ENCODE results near the gene DUS1L. TPM values are rescaled to one million over a fixed set of nuclear protein-coding genes. Genes with fewer than 3 reads are reported as not detected.

The DUS1L gene
- total RNA-seq, 1 donor from 2014 or later = 74.1 TPM

DNA sequence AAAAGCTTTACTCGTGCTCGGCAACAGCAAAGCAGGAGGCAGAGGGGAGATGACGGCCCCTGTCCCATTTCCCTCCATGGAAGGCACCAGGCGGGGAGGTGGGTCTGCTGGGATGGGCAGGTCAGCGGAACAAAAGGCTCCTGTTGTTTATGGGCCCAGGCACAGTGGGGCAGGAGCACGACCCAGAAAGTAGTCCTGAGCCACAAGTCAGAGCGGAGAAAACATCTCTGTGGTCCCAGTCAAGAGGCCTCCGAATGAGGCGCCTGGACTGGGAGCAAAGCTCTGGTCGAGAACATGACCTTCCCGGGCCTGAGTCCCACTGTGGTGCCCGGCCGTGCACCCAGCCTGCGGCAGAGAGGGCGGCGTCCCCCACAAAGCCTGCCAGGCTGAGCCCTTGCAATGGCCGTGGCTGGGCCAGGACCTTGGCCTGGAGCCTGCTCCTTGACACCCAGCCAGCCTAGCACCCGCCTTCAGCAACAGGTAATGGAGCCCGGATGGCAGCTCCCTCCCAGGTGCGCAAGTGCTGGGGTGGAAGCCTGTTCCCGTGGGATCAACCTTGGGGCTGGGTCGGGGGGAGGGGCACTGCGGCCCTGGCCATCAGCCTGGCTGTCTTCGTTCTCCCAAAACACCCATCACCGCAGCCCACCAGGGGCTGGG lies 17.6 kb downstream of the DUS1L start:
- H3K27ac Mint-ChIP-seq (ENCODE audit: unreplicated experiment) = no peak overlapping the region
- no peak for DNase-seq (ENCODE audit: low spot score)
- no peaks in the 10 kb centered on the region for H3K9me3 Mint-ChIP-seq (ENCODE audit: unreplicated experiment)
- H3K4me3 Mint-ChIP-seq (ENCODE audit: unreplicated experiment) = peak overlapping the region; percentile 62
- TF ChIP-seq, protein P1, sequence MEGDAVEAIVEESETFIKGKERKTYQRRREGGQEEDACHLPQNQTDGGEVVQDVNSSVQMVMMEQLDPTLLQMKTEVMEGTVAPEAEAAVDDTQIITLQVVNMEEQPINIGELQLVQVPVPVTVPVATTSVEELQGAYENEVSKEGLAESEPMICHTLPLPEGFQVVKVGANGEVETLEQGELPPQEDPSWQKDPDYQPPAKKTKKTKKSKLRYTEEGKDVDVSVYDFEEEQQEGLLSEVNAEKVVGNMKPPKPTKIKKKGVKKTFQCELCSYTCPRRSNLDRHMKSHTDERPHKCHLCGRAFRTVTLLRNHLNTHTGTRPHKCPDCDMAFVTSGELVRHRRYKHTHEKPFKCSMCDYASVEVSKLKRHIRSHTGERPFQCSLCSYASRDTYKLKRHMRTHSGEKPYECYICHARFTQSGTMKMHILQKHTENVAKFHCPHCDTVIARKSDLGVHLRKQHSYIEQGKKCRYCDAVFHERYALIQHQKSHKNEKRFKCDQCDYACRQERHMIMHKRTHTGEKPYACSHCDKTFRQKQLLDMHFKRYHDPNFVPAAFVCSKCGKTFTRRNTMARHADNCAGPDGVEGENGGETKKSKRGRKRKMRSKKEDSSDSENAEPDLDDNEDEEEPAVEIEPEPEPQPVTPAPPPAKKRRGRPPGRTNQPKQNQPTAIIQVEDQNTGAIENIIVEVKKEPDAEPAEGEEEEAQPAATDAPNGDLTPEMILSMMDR (IDR thresholded peaks at IDR 0.05; ENCODE audit: unreplicated experiment) = no peak
- H3K36me3 Mint-ChIP-seq (ENCODE audit: low read depth, unreplicated experiment) = peaks cover 8% of the 10 kb centered on the region
- H3K4me1 Mint-ChIP-seq (ENCODE audit: unreplicated experiment) = no peaks in the 10 kb centered on the region
- peaks cover 6% of the 10 kb centered on the region for H3K27me3 Mint-ChIP-seq (ENCODE audit: unreplicated experiment)

DNA sequence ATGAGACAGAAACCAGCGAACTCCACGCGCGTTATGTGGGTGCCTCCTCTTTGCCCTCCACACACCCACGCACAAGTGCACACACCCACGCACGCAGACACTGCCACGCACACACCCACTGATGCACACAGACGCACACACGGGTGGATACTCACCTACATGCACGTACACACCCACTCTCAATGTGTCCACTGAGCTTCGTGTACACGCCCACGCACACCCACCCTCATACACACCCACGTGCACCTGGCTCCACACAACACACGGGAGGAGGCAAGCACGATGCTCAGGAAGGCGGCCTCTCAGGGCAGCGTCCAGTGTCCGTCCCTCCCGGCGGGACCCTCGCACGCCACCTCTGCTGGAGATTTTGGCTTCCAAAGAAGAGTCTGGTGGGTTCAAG lies 18.2 kb downstream of the DUS1L start:
- Mint-ChIP-seq H3K4me3 (ENCODE audit: unreplicated experiment) (peak overlapping the region; percentile 62), H3K27ac (ENCODE audit: unreplicated experiment) (no peak overlapping the region)
- DNase-seq (ENCODE audit: low spot score) = no peak

DNA sequence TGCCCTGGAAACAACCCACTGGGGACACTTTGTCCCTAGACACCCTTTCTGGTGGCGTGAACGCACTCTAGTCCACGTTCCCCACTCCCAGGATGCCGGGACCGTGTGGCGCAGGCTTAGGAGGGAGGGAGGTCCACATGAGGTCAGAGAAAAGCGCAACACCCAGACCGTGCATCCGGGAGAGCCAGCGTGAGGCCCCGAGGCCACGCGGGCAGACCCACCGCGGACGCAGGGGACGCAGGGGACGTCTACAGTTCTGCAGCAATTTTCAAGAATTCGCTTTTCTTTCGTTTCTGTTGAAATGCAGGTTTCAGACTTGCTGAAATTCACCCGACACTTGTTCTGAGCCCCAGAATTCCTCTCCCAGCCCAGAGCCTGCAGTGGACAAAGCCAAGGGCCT lies 18.7 kb downstream of the DUS1L start:
- no peaks in the 10 kb centered on the region for H3K9me3 Mint-ChIP-seq (ENCODE audit: unreplicated experiment)
- H3K27ac Mint-ChIP-seq (ENCODE audit: unreplicated experiment) = no peak overlapping the region
- H3K4me1 Mint-ChIP-seq (ENCODE audit: unreplicated experiment) = no peaks in the 10 kb centered on the region
- no peak for DNase-seq (ENCODE audit: low spot score)
- TF ChIP-seq, protein P1 (IDR thresholded peaks at IDR 0.05; ENCODE audit: unreplicated experiment) = no peak
- peaks cover 9% of the 10 kb centered on the region for H3K27me3 Mint-ChIP-seq (ENCODE audit: unreplicated experiment)
- H3K36me3 Mint-ChIP-seq (ENCODE audit: low read depth, unreplicated experiment) = peaks cover 8% of the 10 kb centered on the region
- peak overlapping the region; percentile 62 for H3K4me3 Mint-ChIP-seq (ENCODE audit: unreplicated experiment)

More for the DNA sequence above, 18.2 kb downstream of the DUS1L start:
- TF ChIP-seq, protein P1 (IDR thresholded peaks at IDR 0.05; ENCODE audit: unreplicated experiment) = no peak
- Mint-ChIP-seq H3K36me3 (ENCODE audit: low read depth, unreplicated experiment) (peaks cover 8% of the 10 kb centered on the region), H3K4me1 (ENCODE audit: unreplicated experiment) (no peaks in the 10 kb centered on the region), H3K9me3 (ENCODE audit: unreplicated experiment) (no peaks in the 10 kb centered on the region), H3K27me3 (ENCODE audit: unreplicated experiment) (peaks cover 6% of the 10 kb centered on the region)

DNA sequence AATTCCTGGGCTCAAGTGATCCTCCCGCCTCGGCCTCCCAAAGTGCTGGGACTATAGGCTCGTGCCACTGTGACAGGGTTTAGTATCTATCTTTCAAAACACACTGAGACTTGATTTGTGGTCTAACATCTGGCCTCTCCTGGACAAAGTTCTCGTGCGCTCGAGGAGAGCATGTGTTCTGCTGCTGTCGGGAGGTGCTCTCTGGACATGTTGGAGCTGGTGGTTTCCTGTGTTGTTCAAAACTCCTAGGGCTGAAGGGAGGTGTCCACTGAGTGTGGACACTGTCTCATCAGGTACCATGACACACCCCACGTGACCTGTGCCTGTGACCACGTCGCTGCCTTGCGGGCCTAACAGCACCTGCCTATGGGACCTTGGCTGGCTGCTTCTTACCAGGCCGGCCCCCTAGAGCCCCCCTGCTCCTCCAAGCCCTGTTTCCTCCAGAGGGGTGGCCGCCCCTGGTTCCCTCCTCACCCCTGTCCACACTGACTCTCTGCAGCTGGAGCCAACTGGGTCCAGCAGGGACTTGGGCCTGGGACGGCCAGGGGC lies 19.6 kb downstream of the DUS1L start:
- peaks cover 13% of the 10 kb centered on the region for H3K27me3 Mint-ChIP-seq (ENCODE audit: unreplicated experiment)
- no peak for DNase-seq (ENCODE audit: low spot score)
- no peaks in the 10 kb centered on the region for H3K9me3 Mint-ChIP-seq (ENCODE audit: unreplicated experiment)
- no peaks in the 10 kb centered on the region for H3K4me1 Mint-ChIP-seq (ENCODE audit: unreplicated experiment)
- H3K36me3 Mint-ChIP-seq (ENCODE audit: low read depth, unreplicated experiment) = peaks cover 8% of the 10 kb centered on the region
- TF ChIP-seq, protein P1 (IDR thresholded peaks at IDR 0.05; ENCODE audit: unreplicated experiment) = no peak
- H3K27ac Mint-ChIP-seq (ENCODE audit: unreplicated experiment) = no peak overlapping the region
- no peak overlapping the region for H3K4me3 Mint-ChIP-seq (ENCODE audit: unreplicated experiment)

DNA sequence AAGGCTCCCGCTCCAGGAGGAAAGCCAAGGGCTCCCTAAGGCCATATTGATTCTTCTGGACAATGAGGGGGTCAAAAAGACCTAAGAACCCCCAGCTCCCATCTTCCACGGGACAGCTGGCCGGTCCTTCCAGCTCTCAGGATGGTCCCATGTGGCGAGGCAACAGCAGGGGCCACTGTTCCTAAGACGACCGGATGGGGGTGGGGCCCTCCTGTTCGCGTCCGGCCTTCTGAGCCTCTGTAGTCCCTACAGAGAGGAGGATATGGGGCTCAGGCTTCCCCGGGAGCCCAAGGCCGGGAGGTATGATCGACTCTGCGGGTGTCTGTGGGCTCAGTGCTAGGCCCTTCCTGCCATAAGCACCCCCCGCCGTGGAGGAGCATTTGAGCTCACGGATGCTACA lies 22.1 kb downstream of the DUS1L start:
- DNase-seq (ENCODE audit: low spot score) = no peak
- H3K4me3 Mint-ChIP-seq (ENCODE audit: unreplicated experiment) = no peak overlapping the region
- no peaks in the 10 kb centered on the region for H3K9me3 Mint-ChIP-seq (ENCODE audit: unreplicated experiment)
- H3K4me1 Mint-ChIP-seq (ENCODE audit: unreplicated experiment) = no peaks in the 10 kb centered on the region
- TF ChIP-seq, protein P1 (IDR thresholded peaks at IDR 0.05; ENCODE audit: unreplicated experiment) = no peak
- H3K36me3 Mint-ChIP-seq (ENCODE audit: low read depth, unreplicated experiment) = peaks cover 8% of the 10 kb centered on the region
- no peak overlapping the region for H3K27ac Mint-ChIP-seq (ENCODE audit: unreplicated experiment)
- peaks cover 12% of the 10 kb centered on the region for H3K27me3 Mint-ChIP-seq (ENCODE audit: unreplicated experiment)

Data from endothelial cell (in vitro differentiated cells).